GM12892 (cell line): ENCODE data around the gene HIVEP3.

Experiments used
- POLR2A ChIP-seq: IDR thresholded peaks from 2 replicates; pipeline ENCODE4 v1.6.1; 2011; ENCODE audit warnings: low read depth, low read length, control low read depth
- POLR2AphosphoS5 ChIP-seq: IDR thresholded peaks from 2 replicates; pipeline ENCODE4 v1.6.1; 2011; ENCODE audit warnings: low read depth, low read length, control low read depth
- TAF1 ChIP-seq: IDR thresholded peaks from 2 replicates; pipeline ENCODE4 v1.6.1; 2011; ENCODE audit warnings: low read depth, mild to moderate bottlenecking, control low read depth, low read length, borderline replicate concordance

- TF ChIP-seq POLR2AphosphoS5 = no peak
- no peak for TF ChIP-seq TAF1
- TF ChIP-seq POLR2A = no peak
Observed at GRCh38 chr1:41629141-41629540, 289.6 kb downstream of the HIVEP3 start.
